HUDEP-2 (cell line): ENCODE data around the gene RHOF.

Experiments
- DNase-seq, 76 experiments: peaks; one replicate each; lab custom pipeline; 2025; ENCODE audit not compliant: unreplicated experiment in 76 of 76; lab: John Stamatoyannopoulos, UW

RHOF gene, protein sequence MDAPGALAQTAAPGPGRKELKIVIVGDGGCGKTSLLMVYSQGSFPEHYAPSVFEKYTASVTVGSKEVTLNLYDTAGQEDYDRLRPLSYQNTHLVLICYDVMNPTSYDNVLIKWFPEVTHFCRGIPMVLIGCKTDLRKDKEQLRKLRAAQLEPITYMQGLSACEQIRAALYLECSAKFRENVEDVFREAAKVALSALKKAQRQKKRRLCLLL

DNA sequence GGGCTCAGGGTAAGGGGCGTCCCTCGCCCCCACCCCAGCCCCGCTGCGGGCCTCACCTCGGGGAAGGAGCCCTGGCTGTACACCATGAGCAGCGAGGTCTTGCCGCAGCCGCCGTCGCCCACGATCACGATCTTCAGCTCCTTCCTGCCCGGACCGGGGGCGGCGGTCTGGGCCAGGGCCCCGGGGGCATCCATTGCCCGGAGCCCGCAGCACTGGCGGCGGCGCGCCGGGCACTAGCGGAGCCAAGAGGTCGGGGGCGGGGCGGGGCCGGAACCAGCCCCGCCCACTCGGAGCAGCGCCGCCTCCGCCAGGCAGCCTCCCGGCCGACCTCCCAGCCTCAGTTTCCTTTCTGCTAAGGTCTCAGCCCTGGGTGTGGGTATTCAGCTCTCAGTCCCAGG lies at the start of gene RHOF:
TSS of gene RHOF (minus strand) at position 249 of the 398 bp plus-strand sequence. CDS start at position 194, 55 bp downstream.
- peak in 42 of 76 experiments; percentile 21 to 76 (median 62) for DNase-seq

DNA sequence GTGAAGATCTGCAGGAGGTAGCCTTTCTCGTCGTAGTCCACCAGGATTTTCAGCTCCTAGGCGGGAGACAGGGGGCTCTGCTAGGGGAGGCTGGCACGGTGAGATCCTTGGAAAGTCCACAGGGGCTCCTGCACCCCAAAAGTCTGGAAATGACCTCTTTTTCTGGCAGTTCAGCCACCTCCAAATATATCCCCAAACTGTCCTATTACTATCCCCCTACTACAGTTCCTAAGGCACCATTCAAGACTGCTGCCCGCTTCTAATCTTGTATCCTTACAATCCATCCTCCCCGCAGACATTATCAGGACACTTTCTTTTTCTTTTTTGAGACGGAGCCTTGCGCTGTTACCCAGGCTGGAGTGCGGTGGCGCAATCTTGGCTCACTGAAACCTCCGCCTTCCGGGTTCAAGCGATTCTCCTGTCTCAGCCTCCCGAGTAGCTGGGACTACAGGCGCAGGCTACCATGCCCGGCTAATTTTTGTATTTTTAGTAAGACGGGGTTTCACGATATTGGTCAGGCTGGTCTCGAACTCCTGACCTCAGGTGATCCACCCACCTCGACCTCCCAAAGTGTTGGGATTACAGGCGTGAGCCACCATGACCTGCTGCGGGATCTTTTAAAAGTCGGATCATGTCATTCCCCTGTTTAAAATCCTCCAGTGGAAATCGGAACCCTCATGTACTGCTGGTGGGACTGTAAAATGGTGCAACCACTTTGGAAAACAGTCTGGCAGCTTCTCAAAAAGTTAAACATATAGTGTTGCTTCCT lies 46.7 kb upstream of the RHOF start:
- peak in 1 of 76 experiments; percentile 44 for DNase-seq

DNA sequence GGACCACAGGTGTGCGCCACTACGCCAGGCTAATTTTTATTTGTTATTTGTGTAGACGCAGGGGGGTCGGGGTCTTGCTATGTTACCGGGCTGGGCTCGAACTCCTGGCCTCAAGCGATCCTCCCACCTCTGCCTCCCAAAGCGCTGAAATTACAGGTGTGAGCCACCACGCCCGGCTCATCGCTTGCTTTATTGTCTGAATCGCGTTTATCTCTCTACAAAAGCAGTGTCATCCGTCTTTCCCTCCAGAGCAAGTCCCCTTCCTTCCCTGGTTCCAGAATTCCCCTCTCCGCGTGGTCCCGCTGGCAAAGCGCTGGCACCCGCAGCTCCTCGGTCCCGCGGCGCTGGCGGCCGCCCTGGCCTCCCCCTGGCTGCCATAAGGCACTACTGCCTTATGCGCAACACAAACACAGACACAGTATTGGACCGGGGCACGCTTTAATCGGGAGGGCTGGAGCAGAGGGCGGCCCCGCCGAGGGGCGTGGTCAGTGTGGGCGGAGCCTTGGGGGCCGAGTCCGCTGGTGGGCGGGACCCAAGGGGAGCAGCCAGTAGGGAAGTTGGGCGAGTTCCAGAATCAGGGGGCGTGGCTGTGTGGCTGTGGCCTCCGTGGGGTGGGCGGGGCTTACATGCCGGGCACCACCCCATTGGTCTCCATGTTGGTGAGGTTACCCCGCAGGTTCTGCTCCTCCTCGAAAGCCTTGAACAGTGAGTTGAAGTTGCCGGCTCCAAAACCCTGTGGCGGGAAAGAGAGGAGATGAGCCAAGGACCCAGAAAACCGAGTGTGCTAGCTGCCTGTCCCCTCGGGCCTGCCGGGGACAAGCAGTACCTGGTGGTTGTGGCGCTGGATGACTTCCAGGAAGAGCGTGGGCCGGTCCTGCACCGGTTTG lies 45.9 kb upstream of the RHOF start:
- peak; percentile 65 to 100 (median 99) for DNase-seq

DNA sequence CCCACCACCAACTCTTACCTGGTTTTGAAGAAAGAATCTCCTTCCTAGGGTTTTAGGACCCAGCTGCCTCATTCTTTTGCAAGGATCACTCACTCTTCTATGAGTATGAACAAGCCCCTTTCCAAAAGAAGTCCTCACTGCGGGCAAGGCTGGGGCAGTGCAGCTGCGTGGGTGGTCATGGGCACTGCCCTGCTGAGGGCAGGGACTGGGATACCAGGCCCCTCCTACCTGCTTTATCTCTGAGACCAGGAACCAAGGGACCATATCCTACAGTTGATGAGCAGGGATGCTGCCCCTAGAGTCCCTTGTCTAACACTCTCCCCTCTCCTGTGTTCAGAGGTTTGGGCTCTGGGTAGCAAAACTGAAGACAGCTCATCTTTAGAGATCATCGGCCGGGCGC lies 44.6 kb upstream of the RHOF start:
- peak in 63 of 76 experiments; percentile 14 to 84 (median 61) for DNase-seq

DNA sequence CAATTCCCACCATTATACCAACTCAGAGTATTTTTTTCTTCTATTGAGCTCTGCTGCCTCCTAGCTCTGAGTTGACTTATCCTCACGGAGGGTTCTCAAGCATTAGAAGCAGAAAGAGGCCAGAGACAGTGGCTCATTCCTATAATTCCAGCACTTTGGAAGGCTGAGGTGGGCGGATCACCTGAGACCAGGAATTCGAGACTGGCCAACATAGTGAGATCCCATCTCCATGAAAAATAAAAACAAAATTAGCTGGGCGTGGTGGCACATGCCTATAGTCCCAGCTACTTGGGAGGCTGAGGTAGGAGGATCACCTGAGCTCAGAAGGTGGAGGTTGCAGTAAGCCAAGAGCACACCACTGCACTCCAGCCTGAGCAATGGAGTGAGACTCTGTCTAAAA lies 44.2 kb upstream of the RHOF start:
- DNase-seq, result peak in 1 of 76 experiments; percentile 13

DNA sequence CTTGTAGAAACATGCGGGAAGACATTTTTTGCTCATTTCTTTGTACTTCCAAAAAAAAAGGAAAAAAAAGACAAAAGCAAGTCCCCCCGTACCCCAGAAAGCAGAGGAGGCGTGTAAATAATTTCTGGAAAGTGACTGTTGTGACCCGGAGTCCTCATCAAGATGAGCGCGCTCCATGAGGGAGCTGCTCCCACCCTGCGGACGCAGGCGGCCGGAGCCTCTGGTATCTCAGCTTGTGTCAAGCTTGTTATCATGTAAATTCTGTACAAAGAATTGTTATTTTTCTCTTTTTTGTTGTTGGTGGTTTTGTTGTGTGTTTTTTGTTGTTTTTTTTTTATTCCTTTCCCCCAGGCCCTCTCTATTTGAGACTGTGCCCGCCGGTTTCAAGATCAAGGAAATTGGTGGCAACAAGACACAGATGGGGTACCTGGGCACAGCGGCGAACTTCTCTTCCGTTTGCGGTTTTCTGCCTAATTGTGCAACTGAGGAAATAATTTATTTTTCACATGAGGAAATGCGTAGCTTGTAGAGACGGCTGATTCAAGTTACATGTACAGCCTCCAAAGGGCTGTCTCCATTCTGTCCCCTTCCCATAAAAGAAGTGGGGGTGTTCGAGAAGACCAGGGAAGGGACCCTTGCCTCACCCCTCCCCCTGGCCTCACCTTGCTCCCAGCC lies 38.2 kb upstream of the RHOF start:
- DNase-seq, result no peak

DNA sequence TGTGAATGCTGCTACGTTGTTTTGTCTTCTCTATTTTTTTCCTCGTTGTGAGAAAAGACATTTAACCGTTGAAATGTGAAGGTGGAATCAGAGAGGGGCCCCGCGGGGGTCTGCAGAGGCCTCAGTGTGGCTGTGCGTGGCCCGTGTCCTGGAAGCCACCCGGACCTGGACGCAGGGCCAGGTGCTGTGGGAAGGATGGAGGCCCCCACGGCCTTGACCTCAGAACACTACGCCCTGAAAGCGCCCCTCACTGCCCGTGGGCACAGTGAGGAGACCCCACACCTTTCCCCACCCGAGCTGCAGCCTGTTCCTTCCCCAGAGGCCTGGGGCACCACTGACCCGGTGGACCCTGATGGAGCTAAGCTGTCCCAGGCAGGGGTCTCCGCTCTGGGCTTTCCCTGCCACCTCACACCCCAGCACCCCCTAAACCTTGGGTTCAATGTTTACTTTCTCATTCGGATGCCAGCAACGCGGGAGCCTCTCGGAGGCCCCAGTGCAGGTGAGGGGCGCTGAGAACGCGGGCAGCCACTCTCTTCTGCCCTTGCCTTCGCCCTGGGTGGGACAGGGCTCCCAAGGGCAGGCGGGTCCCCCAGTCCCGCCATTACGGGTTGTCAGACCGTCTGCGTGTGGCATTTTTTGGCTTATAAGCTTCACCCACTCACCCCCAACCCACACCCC lies 37.2 kb upstream of the RHOF start:
- no peak for DNase-seq

DNA sequence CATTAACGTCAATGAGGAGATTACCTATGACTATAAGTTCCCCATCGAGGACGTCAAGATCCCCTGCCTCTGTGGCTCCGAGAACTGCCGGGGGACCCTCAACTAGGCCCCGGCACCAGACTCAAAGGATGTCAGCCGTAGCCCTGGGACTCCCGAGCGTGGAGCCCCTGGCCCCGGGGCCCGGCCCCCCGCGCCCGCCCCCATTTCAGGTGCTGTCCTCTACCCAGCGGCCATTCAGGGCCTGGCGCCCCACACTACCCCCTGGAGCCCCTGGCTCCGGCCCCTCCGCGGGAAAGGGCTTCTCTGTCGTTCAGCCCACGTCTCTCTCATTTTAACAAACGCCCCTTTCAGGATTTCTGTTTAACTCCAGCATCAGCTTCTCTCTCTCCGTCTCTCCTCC lies 36.6 kb upstream of the RHOF start:
- DNase-seq, result no peak

DNA sequence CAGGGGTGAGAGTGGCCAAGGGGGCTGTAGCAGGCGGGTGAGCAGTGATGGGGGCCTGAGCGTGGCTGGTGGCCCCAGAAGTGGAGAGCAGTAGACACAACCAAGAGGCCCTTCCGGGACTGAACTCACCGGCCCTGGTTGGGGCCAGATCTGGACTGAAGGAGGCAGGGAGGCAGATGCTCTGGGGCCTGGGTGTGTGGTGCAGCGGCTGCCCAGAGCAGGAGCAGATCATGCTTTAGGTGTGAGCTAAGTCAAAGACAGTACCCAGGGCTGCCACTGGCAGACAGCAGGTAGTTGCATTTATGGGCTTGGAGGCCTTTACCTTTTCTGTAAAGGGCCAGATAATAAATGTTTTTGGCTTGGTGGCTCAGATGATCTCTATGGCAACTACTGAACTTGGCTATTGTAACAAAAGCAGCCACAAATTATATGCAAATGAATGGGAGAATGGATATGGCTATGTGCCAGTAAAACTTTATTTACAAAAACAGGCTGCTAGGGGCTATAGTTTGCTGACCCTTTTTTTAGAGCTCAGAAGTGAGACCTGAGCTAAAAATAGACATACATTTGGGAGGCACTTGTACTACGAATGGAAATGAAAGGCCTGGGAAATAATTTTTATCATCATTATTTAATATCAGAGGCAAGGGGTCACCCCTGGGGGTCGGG lies 35.9 kb upstream of the RHOF start:
- no peak for DNase-seq

DNA sequence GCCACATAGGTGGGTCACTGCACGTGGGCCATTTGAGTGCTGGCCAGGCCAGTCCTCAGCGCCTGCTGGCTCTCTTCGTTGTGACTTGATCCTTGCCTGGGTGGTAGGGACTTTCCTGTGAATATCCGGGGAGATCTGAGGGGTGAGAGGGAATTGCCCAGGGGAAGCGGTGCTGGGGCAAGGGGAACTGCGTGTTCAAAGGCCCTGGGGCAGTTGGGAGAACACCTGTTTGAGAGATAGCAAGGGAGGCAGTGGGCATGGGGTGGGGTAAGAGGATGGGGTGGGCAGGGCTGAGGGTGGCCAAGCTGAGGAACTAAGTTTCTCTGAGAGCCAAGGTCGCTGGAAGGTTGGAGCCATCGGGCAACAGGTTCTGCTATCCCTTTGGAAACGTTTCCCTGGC lies 35.3 kb upstream of the RHOF start:
- DNase-seq, result no peak

DNA sequence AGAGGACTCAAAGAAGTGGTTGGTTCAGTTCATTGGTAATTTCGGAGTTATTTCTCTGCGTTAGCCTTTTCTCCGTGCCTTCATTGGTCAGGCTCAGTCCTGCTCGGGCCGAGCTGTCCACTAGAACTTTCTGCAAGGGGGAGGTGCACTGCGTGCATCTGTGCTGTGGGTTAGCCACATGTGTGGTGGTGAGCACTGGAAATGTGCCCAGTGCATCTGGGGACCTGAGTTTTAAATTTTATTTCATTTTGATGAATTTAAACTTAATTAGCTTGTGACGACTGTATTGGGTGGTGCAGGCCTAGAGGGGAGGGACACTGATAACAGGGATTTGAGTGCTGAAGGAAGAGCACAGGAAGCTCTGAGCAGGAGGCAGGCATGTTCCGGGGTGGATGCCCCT lies 34.8 kb upstream of the RHOF start:
- no peak for DNase-seq

DNA sequence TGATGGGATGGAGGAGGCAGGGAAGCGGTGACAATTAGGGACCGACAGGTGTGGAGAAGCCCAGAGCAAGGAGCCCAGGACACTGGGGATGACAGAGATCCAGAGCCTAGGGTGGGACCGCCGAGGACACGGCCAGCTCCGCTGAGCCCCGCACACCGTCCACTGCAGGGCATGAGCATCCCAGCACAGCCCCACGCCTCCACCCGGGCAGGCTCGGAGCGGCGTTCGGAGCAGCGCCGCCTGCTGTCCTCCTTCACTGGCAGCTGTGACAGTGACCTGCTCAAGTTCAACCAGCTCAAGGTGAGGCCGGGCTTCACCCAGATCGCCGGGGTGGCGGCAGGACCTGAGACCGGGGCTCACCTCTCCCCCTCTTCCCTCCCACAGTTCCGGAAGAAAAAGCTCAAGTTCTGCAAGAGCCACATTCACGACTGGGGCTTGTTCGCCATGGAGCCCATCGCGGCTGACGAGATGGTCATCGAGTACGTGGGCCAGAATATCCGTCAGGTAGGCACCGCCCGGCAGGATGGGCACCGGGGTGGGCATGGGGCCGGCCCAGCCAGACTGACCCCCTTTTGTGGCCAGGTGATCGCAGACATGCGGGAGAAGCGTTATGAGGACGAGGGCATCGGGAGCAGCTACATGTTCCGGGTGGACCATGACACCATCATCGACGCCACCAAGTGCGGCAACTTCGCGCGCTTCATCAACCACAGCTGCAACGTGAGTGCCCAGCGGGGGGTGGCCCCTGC lies 34.0 kb upstream of the RHOF start:
- DNase-seq, result no peak

DNA sequence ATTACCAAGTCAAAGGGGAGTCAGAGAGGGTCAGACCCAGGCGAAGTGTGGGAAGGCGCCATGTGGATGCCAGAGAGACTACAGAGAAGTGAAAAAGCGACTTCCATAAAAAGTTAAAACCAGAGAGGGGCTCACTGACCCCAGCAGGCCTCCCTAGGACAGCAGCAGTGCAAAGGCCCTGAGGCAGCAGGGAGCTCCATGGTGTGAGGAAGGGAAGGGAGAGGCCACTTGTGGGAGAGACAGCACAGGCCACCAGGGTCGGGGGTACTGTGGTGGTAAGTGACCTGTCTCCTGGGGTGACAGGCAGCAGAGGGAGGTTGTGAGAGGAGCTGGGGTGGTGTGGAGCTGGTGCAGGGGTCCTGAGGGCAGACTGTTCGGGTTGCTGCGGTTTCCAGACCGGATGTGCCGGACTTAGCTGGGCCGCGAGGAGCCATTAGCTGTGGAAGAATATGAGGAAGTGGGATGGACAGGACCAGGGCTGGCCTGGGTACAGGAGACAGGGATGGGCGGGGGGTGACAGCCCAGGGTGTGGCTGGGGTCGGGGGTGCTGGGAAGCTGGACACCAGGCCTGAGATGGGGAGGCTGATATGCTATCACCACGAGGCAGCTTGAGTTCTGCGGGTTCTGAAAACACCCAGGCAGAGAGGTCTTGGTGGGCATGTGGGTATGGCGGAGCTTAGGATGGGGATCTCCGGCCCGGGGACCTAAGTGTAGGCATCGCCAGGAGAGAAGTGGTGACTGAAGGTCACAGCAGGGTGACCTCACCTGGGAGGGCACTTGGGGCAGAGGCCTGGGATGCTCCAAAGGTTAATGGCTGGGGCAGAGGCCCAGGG lies 33.0 kb upstream of the RHOF start:
- peak in 31 of 76 experiments; percentile 14 to 54 (median 34) for DNase-seq

DNA sequence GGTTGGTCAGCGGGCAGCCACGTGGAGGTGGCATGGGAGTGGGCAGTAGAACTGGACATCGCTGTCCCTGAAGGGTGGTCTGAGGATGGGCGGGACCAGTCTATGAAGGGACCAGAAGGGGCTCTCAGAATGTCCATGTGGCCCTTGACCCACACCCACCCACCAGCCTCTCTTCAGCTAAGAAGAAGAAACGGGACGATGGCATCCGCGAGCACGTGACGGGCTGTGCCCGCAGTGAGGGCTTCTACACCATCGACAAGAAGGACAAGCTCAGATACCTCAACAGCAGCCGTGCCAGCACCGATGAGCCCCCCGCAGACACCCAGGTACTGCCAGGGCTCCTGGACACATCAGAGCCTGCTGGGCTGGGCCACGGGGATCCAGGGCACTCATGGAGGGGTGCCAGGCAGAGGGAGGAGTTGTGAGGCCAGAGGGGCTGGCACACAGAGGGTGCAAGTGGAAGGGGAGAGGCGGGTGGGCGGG lies 31.6 kb upstream of the RHOF start:
- peak in 30 of 76 experiments; percentile 8 to 47 (median 27) for DNase-seq

DNA sequence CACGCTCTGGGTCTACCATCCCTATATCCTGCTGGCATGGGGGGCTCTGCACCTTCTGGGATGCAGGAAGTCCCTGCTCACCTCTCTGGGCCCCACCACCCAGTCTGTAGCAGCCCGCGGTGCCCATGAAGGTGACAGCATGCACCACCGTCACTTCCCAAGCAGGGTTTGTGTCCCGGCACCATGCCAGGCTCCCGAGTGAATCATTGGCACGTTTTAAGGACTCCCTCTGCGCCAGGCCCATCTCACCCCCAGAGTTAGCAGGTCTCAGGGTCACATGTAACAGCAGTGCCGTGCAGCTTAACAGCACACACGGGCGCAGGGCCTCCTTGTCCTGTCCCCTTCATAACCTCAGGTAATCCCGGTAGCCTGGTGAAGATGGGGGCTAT lies 30.2 kb upstream of the RHOF start:
- no peak for DNase-seq

DNA sequence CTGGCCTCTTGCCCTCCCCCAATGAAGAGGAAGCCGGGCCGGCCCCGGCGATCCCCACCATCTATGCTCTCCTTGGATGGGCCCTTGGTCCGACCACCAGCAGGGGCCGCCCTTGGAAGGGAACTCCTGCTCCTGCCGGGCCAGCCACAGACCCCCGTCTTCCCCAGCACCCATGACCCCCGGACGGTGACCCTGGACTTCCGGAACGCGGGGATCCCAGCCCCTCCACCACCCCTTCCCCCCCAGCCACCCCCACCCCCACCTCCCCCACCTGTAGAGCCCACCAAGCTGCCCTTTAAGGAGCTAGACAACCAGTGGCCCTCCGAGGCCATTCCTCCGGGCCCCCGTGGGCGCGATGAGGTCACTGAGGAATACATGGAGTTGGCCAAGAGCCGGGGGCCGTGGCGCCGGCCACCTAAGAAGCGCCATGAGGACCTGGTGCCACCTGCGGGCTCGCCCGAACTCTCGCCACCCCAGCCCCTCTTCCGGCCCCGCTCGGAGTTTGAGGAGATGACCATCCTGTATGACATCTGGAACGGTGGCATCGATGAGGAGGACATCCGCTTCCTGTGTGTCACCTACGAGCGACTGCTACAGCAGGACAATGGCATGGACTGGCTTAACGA lies 29.7 kb upstream of the RHOF start:
- DNase-seq, result no peak

DNA sequence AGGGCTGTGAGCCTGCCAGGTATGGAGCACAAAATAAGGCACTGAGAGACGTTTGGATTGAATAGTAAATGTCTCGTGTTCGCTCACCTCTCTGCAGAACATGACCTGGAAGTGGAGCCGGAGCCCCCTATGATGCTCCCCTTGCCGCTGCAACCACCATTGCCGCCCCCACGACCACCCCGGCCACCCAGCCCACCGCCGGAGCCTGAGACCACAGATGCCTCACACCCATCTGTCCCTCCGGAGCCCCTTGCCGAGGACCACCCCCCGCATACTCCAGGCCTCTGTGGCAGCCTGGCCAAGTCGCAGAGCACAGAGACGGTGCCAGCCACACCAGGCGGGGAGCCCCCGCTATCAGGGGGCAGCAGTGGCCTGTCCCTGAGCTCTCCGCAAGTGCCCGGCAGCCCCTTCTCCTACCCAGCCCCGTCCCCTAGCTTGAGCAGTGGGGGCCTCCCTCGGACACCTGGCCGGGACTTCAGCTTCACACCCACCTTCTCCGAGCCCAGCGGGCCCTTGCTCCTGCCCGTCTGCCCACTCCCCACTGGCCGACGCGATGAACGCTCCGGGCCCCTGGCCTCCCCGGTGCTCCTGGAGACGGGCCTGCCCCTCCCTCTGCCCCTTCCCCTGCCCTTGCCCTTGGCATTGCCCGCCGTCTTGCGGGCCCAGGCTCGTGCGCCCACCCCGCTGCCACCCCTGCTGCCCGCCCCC lies 29.1 kb upstream of the RHOF start:
- DNase-seq, result no peak
